ENCODE data around the gene TRMT1.

The TRMT1 gene

DNA sequence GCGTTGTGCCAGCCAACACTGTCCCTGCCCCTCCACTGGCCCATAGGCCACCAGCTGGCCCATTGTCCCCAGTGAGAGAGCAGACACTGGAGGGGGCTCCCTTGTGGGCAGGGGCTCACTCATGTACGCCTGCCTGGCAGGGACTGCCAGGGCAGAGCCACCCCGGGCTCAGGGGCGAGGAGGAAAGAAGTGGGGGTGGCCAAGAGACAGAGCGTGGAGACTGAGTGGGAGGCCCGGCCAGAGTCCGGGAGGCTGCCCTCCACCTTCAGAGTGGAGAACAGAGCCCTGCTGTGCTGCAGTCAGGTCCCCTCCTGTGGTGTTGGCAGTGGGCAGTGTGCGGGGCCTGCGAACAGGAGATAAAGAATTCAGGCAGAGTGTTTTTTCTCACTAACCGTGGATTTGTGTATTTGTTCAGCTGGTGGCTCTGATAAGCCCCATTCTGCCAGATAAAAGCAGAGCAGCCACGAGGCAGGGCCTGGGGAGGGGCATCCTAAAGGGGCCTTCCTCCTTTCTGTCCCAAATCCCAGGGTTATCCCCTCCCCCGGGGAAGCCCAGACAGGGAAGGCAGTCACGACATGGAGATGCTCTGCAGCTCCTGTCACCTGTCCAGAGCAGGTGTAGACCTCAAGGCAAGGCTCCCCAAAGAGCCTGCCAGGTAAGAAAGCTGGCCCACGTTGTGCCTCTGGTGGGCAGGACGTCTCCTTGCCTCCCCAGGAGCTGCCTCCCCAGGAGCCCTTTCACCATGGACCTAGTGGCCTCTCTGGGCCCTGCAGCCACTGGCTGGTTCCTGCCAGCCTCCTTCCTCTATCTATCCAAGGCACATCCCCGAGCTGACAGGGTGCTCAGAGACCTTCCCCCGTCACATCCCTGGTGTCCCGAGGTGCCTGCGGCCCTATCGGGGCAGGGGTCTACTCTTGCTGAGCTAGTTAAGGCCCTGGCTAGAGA, 46.9 kb downstream of the TRMT1 start:
- DNase-seq, result no peak

DNA sequence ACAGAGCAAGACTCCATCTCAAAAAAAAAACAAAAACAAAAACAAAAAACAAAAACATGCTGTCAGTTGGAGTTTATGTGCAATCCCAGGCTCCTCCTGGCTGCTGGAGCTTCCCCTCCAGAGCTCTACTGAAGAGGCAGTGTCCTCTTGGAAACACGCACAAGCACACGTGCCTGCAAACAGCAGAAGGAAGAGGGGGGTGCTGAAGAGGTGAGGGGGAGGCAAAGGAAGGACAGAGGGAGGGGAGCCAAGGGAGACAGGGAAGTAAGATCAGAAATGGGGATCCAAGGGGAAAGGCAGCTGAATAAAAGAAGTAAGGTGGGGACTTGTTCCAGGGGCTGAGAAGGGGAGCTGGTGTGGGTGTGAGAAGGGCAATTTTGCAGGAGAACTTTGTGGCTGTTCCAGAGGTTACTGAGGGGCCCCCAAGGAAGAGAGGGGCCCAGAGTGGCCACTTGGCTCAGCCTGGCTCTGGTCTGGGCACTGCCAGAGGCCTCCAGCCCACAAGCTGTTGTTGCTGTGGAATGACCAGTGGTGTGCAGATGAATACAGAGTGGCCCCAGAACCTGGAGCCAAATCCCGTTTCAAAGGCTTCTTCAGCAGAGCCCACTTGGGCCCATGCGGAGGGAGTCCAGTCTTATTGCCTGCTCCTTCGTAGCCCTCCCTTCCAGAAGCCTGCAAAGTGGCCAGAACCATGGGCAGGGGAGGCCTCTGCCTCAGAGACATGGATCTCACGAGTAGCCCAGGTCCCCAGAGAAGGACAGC, 48.3 kb downstream of the TRMT1 start:
- DNase-seq, result peak in 1 of 3 donors; percentile 22

DNA sequence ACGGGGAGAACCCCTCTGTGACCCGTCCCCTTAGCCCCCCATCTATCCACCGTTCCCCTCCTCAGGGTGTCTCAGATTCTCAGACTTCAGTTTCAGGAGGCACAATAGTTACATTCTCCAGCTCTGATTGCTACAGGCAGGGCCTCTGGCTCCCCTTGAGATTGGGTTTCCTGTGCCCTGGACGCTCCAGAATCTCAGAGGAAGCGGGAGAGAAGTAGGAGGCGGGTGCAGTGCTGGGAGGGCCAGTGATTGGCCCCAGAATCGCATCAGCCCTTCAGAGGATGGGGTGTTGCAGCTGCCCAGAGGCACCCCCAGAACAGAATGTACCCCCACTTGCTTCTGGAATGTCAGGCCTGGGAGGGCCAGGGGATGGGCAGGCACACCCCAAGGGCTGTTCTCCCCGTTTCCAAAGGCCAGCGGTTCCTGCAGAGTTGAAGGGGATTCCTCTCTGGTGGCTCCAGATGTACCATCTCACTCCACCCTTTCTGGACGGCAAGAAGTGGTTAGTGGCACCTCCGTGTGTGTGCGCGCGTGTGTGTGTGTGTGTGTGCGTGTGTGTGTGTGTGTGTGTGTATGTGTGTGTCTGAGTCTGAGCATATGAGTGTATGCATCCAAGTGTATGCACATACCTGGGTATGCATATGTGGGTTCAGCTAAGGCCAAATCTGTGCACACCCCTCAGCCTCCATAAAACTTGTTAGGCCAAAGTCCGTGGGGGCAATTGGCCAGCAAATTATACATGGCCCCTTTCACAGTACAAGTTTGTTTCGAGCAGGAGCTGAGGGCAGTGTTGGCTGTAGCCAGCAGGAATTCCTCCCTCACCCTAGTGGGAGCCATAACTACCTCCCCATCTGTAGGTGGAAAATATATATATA, 49.4 kb downstream of the TRMT1 start:
- DNase-seq, result no peak

DNA sequence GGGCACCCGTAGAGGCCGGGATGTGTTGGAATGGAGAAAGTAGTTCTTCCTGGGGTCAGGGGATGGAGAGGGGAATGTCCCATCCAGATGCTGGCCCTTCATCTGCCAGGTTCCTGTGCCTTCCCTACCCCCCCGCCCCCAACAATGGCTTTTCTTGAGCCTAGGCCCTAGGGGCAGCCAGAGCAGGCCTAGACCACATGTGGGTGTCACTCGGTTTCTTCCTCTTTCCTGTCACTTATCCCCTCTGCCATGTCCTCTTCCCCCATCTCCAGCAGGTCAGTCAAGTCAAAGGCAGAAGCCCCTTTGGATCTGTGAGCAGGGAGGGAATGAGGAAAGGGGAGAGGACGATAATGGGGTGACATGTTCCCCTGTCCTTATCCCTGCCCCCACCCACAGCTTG, 50.3 kb downstream of the TRMT1 start:
- DNase-seq, result peak; percentile 20 to 46 (median 30)

DNA sequence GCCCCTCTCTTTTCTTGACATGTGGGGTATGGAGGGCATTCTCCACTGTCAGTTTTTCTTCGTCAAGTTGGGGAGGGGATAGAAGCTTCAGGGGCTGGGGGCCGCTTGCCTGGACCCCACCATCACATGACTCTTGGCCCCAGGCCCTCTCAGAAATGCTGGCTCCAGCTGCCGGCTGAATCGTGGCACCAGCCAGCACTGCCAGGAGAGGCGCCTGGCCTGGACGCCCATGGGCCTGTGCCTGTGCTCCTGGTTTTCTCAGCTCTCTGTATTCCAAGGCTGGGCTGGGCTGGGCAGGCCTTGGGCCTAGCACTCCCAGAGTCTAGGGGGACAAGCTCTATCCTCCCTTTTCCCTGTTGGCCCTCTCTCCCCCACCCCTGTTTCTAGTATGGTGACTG, 52.4 kb downstream of the TRMT1 start:
- no peak for DNase-seq

DNA sequence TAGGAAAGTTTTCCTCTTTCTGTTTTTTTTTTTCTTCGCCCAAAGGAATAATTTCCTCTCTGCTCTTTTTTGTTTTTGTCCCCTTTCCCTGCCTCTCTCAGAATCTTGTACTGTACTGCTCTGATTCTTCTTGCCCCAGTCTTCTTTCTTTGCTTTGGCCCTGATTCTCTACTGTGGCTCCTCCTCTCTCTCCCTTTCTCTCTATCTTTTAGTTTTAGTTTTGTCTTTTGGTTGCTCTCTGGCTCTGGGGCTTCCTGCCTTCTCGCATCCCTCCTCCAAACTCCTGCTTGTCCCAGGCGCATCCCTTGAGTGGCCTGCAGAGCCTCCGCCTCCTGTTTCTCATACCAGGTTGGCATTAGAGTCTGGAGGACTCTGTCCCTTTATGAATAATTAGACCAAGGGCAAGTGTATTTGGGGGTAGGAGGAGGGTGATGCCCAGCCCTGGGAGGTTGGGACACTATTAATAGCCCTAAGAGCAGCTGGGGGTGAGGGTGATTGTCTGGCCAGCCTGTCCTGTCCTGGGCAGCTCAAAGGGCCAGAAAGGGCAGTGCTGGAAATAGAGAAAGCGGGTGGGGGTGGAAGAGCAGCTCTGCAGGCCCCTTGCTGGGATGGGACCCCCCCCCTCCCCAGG, 53.0 kb downstream of the TRMT1 start:
- DNase-seq, result no peak

DNA sequence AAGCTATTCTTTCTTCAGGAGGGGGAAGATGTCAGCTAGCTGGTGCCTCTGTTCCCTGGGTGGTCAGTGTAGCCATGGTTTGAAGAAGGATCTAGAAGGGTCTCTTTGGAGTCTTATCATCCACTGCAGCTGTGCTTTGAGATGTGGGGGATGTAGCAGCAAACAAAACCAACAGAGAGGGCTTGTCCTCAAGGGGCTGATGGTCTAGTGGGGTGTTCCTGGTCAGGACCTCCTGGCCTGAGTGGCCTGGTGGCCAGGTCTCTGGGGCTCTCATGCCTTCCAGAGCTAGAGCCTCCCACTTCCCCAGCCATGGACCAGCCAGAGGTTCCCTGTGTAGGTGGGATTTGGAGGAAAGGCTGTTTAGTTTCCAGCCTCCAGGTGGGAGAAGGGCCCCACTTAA, 54.2 kb downstream of the TRMT1 start:
- DNase-seq, result no peak

DNA sequence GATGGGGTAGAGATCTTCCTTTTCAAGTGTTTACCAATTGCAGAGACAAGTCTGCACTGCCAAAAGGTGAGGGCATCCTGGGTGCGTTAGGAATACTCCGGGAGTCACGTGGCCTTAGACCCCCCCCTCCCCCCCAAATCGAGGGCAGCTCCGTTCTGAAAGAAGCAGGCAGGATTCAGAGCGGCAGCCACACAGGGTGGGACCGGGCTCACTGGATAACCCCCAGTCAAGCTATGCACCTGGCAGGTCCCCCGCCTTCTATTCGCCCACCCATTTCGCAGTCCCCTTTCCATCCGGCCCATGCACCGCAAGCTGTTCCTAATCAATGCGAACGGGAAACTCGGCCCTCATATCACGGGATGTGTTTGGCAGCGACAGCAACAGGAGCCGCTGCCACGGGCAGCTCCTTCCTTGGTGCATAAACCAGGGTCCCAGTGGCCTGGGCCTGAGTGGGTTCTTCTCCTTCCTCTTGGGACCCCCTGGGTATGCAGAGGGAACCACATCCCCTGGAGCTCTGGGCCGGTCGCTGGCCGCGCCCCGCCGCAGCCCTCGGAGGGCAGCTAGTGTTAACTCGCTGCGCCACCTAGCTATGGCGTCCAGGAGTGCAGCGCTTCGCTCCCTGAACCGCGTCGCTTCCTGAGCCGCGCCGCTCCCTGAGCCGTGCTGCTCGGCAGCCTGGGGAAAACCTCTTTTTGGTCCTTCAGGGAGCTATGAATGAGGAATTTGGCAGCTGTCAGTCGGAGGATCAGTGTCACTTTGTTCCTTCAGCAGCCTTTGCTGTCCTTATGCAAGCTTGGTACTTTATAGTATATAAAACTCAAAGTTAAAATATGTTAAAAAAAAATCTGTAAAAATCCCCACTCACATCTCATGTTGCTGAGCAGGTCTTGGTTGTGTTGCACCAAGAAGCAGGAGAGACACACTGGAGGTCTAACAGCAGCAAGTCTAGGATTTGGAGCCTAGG, 55.3 kb downstream of the TRMT1 start:
- DNase-seq, result peak; percentile 83 to 93 (median 91)

DNA sequence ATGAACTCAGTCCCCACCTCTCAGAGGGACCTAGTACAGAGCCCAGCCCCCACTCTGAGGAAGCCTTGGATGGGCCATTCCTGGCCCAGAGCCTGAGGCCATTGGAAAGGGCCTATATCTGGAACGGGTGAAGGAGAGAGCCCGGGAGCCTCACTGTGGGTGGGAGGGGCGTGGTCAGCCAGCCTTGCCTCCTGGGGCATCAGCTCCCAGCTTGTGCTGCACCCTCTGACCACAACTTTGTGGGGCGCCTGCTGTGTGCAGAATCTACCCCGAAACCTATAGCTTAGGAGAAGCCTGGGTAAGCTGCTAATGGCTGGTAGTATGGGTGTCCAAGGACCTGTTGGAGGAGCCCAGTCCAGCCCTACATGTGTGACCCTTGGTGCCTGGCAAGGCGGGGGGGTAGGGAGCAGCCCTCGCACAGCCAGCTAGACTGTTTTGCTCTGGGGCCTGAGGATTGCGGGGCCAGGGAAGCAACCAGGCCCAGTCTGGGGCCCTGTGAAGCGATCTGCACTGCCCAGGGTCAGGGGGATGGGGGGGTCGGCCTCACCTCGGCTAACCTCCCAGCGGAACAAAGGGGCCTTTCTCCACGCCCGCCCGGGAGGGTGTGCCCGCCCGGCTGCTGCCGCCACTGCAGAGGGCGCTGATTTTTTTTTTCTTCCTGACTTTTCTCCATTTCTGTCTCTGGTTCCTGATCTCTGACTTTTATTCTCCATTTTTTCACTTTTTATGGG, 56.1 kb downstream of the TRMT1 start:
- DNase-seq, result no peak

DNA sequence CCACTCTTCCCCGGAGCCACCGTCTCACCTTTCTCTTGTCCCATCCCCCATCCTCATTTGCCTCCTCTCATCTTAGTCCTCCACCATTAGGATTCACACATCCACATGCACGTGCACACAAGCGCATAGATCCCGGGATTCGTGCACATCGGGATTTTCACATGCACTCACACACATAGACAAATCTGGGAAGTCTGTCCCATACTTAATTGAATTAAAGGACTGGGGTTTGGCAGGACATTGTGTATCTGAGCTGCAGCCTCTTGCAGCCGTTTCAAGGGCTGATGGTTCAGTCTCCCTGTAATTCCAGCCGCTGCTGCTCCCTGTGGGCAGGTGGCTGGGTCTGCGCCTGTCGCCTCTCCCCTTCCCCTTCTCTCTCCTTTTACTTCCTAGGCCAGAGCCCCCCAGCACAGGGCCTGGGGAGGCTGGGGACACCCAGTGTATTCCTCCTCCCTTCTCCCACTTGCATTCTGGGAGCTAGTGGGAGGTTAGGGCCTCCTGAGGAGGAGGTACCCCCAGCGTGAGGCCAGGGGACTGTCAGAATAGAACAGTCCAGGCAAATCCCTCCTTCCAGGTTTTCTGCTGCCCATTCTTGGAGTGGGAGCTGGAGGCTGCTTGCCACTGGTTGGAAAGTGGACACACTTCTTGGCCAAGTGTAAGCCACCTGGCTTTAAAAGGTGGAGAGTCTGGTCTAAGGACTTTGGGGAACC, 57.4 kb downstream of the TRMT1 start:
- no peak for DNase-seq

DNA sequence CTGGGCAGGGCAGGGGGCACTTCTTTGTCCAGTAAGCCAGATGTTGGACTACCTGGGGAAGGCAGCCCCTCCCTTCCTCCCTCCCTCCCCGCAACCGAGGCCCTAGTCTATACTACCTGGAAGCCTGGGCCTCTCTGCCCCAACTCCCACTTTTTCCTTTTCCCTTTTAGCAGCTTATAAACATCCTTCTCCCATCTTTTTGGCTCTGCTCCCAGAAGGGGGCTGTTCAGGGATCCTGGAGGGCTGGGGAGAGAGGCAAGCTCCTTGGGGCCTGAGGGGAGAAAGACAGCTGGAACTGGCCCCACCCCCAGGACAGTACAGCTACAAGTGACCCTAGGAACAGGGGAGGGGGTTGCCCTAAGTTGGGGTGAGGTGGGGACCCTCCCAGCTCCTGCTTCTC, 58.8 kb downstream of the TRMT1 start:
- no peak for DNase-seq

DNA sequence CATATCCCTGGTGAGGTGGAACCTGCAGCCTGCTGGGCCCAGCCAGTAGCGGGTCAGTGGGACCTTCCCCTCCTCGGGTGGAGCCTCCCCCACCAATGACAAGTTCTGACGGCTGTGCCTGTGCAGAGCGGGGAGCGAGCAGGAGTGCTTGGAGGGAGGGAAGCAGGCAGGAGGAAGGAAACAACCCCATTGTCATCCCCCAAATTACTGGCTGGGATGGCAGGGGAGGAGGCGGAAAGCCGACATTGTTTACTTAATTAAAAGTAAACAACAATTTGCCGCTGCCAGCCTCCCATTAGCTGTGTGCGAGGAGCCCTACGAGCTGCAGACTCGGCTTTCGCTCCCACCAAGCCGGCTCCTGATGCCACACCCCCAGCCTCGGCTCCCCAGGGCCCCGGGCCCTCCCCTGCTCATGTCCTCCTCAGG, 59.4 kb downstream of the TRMT1 start:
- DNase-seq, result no peak

DNA sequence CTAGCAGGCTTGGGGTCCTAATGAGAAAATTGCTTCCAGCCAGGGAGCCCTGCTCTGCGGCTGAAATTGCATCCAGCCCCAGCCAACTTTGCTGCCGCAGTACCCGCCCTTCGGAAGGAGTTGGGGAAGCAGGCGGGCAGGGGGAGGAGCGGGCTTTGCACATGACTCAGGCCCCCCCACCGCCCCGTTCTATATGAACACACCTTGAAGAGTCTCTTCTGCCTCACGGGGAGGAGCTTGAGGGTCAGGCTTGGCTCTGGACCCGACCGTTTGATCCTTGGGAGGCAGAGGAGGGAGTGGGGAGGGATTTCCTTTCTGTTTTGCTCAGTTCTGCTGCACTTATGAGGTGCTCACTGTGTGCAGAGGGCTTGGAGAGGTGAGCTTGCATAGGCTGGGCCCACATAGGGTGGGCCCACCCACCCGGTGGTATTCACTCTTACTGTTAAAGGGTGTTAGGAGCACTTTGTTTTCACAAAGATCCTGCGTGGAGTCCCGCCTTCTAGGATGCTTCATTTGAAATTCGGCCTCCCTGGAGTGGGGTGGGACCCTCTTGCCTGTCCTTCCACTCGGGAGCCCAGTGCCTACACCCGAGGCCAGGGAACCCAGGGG, 60.4 kb downstream of the TRMT1 start:
- no peak for DNase-seq

DNA sequence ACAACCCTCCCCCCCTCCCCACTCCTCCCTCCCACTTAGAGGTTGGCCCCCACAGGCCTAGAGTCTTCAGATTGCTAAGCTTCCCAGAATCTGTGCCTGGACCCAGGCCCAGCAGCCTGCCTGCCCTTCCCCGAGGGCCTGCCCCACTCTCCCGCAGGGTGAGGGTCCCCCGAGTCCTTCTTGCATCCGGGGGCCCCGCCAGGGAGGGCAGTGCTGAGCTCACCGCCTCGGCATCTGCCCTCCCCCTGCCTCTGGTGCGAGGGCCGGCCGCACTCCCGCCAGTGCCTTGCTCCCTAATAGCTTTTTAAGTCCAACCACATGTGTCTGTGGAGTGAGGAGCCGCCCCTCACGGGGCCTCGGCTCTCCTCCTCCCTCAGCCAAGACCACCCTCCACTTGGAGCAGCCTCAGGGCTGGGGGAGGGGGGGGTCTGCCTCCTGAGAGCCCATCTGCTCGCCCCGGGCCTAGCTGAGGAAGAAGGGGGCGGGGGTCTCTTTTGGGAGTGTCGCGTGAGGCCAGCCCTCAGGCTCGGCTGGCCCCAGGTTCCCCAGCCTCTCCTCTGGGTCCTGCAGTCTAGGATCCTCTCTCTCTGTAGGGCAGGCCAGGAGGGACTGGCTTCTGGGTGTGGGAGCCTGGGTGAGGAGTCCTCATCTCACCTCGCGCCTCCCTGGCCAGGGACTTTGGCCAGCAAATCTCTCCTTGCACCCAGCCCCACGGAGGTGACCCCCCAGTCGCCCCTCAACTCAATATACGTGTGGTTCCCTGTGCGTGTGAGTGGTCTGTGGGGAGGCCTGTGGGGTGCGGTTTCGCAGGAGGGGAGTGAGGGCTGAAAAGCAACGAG, 61.1 kb downstream of the TRMT1 start:
- DNase-seq, result no peak

All from suppressor macrophage treated with lipopolysaccharide for 1 hour (primary cell).